ENCODE results near the gene BRF1. TPM values are rescaled to one million over a fixed set of nuclear protein-coding genes. Genes with fewer than 3 reads are reported as not detected.

Gene BRF1
- total and polyA plus RNA-seq, 2 donors (not counting 1 experiment from before 2014, with no cell fraction given) = 7.4 to 33.4 TPM

GRCh38 chr14:105207460-105207901 lies 93.3 kb downstream of the BRF1 start:
- H3K27ac ChIP-seq (ENCODE audit: insufficient read depth, low read length) = no peak overlapping the region
- TF ChIP-seq EZH2 (IDR thresholded peaks at IDR 0.05; ENCODE audit: low read length, missing control alignments) (no peak), CTCF (conservative IDR thresholded peaks at IDR 0.05 in 1 of 2, IDR thresholded peaks at IDR 0.05 in 1 of 2; ENCODE audit: low read depth in 1 of 2, low read length in 2 of 2) (no peak)
- H4K20me1 ChIP-seq (ENCODE audit: control insufficient read depth, extremely low read depth, insufficient read depth, low read length) = no peaks in the 10 kb centered on the region
- no peak overlapping the region for H2AFZ ChIP-seq (ENCODE audit: low read length)
- peaks cover 3% of the 10 kb centered on the region for H3K36me3 ChIP-seq (ENCODE audit: control insufficient read depth, insufficient read depth, low read length)
- no peak overlapping the region for H3K9ac ChIP-seq (ENCODE audit: insufficient read depth, low read length)
- H3K4me3 ChIP-seq (replicated peaks in 1 of 4; ENCODE audit: control extremely low read depth in 1 of 4, insufficient read depth in 1 of 4, low read depth in 3 of 4, low read length in 4 of 4) = no peak overlapping the region
- peaks cover 2% of the 10 kb centered on the region for H3K4me1 ChIP-seq (ENCODE audit: control insufficient read depth, extremely low read depth, insufficient read depth, low read length)
- DNase-seq (ENCODE audit: low read depth in 2 of 2) = no peak
- H3K27me3 ChIP-seq (ENCODE audit: control insufficient read depth, insufficient read depth, low read length) = no peaks in the 10 kb centered on the region
- no peaks in the 10 kb centered on the region for H3K9me3 ChIP-seq (ENCODE audit: control insufficient read depth, insufficient read depth, low read depth, low read length)
- H3K4me2 ChIP-seq (ENCODE audit: extremely low read depth, insufficient read depth, low read length) = no peak overlapping the region
- no peaks in the 10 kb centered on the region for H3K79me2 ChIP-seq (ENCODE audit: control insufficient read depth, insufficient read depth, low read length)

- H3K9ac ChIP-seq (ENCODE audit: insufficient read depth, low read length) = no peak overlapping the region
- no peaks in the 10 kb centered on the region for H3K27me3 ChIP-seq (ENCODE audit: control insufficient read depth, insufficient read depth, low read length)
- no peak for TF ChIP-seq EZH2 (IDR thresholded peaks at IDR 0.05; ENCODE audit: low read length, missing control alignments)
- no peak for TF ChIP-seq CTCF (conservative IDR thresholded peaks at IDR 0.05 in 1 of 2, IDR thresholded peaks at IDR 0.05 in 1 of 2; ENCODE audit: low read depth in 1 of 2, low read length in 2 of 2)
- no peak overlapping the region for H2AFZ ChIP-seq (ENCODE audit: low read length)
- no peak overlapping the region for H3K4me3 ChIP-seq (replicated peaks in 1 of 4; ENCODE audit: control extremely low read depth in 1 of 4, insufficient read depth in 1 of 4, low read depth in 3 of 4, low read length in 4 of 4)
- peaks cover 2% of the 10 kb centered on the region for H3K4me1 ChIP-seq (ENCODE audit: control insufficient read depth, extremely low read depth, insufficient read depth, low read length)
- H3K36me3 ChIP-seq (ENCODE audit: control insufficient read depth, insufficient read depth, low read length) = peaks cover 3% of the 10 kb centered on the region
- H3K79me2 ChIP-seq (ENCODE audit: control insufficient read depth, insufficient read depth, low read length) = no peaks in the 10 kb centered on the region
- DNase-seq (ENCODE audit: low read depth in 2 of 2) = no peak
- no peak overlapping the region for H3K4me2 ChIP-seq (ENCODE audit: extremely low read depth, insufficient read depth, low read length)
- no peaks in the 10 kb centered on the region for H3K9me3 ChIP-seq (ENCODE audit: control insufficient read depth, insufficient read depth, low read depth, low read length)
- no peaks in the 10 kb centered on the region for H4K20me1 ChIP-seq (ENCODE audit: control insufficient read depth, extremely low read depth, insufficient read depth, low read length)
- no peak overlapping the region for H3K27ac ChIP-seq (ENCODE audit: insufficient read depth, low read length)
Observed at GRCh38 chr14:105206873-105207272, 93.9 kb downstream of the BRF1 start.

- H3K4me3 ChIP-seq (replicated peaks in 1 of 4; ENCODE audit: control extremely low read depth in 1 of 4, insufficient read depth in 1 of 4, low read depth in 3 of 4, low read length in 4 of 4) = no peak overlapping the region
- no peak overlapping the region for H3K27ac ChIP-seq (ENCODE audit: insufficient read depth, low read length)
- TF ChIP-seq EZH2 (IDR thresholded peaks at IDR 0.05; ENCODE audit: low read length, missing control alignments) = no peak
- TF ChIP-seq CTCF (conservative IDR thresholded peaks at IDR 0.05 in 1 of 2, IDR thresholded peaks at IDR 0.05 in 1 of 2; ENCODE audit: low read depth in 1 of 2, low read length in 2 of 2) = no peak
- H2AFZ ChIP-seq (ENCODE audit: low read length) = no peak overlapping the region
- no peak overlapping the region for H3K4me2 ChIP-seq (ENCODE audit: extremely low read depth, insufficient read depth, low read length)
- H3K9me3 ChIP-seq (ENCODE audit: control insufficient read depth, insufficient read depth, low read depth, low read length) = no peaks in the 10 kb centered on the region
- H3K79me2 ChIP-seq (ENCODE audit: control insufficient read depth, insufficient read depth, low read length) = no peaks in the 10 kb centered on the region
- peaks cover 3% of the 10 kb centered on the region for H3K36me3 ChIP-seq (ENCODE audit: control insufficient read depth, insufficient read depth, low read length)
- H3K27me3 ChIP-seq (ENCODE audit: control insufficient read depth, insufficient read depth, low read length) = no peaks in the 10 kb centered on the region
- H3K9ac ChIP-seq (ENCODE audit: insufficient read depth, low read length) = no peak overlapping the region
- H3K4me1 ChIP-seq (ENCODE audit: control insufficient read depth, extremely low read depth, insufficient read depth, low read length) = peaks cover 2% of the 10 kb centered on the region
- no peaks in the 10 kb centered on the region for H4K20me1 ChIP-seq (ENCODE audit: control insufficient read depth, extremely low read depth, insufficient read depth, low read length)
- DNase-seq (ENCODE audit: low read depth in 2 of 2) = no peak
Observed at GRCh38 chr14:105205673-105206208, 95.1 kb downstream of the BRF1 start.

All from fibroblast of lung (primary cell).